NCI-H1048 (cell line): ENCODE data around the gene TOR2A.
"Not testable (repeated sequence)": the region's sequence is repeated elsewhere in the genome, so short reads cannot be mapped to it uniquely, and the experiment has no call there.

Experiments
- DNase-seq: peaks from one replicate; lab custom pipeline; 2025; lab: John Stamatoyannopoulos, UW

Gene TOR2A

DNA sequence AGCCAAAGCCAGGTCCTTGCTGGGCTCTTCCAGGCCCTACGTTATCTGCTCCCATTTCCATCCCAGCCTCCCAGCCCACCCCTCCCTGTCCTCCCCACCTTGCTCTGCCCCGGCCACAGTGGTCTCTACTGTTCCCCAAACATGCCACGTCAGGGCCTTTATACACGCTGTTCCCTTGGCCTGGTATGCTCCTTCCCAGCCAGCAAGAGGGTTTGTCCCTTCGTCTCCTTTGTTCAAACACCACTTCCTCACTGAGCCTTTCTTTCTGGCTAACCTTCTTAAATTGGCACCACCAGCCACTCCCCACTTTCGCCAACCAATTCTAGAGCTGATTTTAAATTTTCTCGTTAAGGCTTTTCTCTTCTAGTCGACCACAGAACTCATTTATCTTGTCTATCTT lies 33.6 kb upstream of the TOR2A start:
- DNase-seq = no peak

DNA sequence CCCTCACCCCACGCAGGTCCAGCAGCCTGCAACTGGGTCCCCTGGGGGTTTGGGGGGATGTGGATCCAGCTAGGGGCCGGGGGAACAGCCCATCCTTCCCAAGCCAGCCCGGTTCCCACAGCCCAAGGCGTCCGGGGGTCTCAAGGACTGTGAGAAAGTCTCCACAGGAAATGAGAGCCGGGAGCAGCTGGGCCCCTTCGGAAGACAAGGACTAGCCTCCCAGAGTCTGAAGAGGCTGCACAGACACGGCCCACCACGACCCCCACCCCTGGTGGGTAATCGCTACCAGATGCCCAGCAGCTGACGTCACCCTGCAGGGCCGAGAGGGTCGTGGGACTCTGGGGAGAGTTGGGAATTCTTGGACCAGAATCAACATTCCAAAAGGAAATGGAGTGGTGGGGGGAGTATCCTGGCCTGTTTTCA lies 32.8 kb upstream of the TOR2A start:
- DNase-seq = no peak

DNA sequence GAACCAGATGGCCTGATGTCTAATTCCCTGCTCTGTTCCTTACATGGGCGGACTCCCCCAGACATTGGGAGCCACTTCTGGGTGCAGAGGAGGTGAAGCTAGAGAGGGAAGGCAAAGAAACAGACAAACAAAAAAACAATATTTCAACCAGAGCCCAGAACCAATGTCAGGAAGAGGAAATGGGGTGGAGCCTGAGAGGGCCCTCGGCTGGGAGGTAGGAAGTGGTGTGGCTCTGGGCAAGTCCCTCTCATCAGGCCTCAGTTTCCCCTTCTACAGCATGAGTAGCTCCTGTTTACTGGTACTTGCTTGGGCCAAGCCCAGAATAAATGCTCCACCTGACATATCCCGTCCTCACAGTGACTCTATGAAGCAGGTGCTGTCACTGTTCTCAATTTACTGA lies 32.3 kb upstream of the TOR2A start:
- no peak for DNase-seq

DNA sequence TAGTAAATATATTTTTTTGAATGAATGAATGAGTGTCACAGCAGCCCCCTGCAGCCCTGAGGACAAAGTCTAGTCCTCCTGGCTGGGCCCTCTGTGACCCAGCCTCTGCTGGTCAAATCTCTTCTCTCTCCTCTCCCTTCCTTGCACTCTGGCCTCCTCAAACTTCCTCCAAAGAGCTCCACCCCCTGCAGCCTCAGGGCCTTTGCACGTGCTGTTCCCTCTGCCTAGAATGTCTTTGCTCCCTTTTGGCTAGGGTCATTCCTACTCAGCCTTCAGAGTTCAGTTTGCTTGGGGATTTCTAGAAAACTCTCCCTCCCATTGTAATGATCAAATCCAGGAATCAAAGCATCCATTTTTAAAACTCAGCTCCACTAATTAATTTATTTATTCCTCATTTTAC lies 30.3 kb upstream of the TOR2A start:
- DNase-seq = no peak

DNA sequence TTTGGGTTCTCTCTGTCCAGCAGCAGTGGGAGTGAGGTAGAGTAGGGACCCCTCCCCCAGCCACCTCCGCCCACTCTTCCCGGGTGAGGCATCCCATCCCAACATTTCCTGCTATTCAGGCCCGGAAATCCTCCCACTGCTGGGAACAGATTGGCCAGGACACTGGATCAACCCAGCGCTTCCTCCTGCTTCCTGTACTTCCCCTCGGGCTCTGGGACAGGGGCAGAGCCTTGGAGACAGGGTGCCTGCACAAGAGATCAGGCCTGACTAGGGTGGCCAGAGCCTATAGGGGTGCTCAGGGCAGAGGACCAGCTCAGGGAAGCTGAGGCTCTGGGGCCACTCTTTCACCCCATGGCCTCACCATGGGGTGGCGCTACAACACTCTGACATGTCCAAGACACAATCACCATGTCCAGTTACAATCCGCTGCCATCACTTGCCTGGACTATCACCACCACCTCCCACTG lies 28.9 kb upstream of the TOR2A start:
- DNase-seq = no peak

DNA sequence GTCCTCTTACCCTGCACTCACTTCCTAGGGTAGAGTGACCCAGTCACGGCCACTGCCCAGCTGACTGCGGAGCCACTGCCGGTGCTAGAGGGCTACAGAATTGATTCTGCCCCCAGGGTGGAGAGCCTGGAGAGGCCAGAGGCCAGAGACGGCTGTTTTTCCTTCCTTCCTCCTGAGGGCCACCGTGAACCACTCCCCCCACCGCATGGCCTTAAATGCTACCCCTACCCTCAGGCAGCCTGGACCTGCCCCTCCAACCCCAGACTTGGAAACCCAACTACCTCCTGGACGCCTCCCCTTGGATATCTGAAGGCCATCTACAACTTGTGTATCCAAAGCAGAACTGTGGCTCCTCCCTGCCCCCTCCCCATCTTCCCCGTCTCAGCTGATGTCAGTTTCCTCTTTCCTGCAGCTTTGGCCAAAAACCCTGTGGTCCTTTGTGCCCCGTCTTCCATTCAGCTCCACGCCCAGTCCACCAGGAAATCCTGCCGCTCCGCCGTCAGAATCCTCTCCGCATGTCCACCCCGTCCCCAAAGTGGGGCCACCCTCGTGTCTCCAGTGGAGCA lies 27.1 kb upstream of the TOR2A start:
- DNase-seq = no peak

DNA sequence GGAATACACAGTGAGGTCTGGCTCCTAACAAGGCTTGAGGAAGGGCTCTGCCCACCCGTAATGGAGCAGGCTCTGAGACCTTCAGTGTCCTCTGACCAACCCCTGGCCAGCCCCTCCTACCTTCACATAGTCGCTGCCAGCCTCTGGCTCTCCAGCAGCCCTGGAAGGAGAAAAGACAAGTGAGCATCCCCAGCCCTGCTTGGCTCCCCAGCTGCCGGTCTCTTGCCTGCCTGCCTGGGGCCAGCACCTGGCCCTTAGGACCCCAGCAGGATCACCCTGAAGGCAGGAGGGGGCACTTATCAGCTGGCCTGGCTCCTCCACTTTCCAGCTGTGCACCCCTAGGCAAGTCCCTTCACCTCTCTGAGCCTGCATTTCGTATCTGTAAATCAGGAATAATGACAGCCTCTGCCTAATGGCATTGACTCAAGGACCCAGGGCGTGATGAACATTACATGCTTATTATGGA lies 26.4 kb upstream of the TOR2A start:
- DNase-seq = no peak

DNA sequence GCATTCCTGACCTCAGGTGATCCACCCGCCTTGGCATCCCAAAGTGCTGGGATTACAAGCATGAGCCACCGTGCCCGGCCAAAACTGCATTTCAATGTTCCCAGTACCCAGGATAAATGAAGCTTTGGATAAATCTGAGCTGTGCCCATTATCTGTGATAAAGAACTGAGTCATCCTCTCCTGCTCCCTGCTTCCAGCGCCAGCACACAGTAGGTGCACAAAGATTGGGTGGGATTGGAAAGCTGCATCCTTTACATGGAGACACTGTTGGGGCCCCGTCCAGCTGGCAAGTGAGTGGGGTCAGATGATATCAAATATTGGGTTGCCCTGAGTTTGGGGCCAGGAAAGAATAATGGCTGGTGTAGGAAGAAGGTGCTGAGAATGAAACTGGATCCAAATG lies 26.0 kb upstream of the TOR2A start:
- no peak for DNase-seq

DNA sequence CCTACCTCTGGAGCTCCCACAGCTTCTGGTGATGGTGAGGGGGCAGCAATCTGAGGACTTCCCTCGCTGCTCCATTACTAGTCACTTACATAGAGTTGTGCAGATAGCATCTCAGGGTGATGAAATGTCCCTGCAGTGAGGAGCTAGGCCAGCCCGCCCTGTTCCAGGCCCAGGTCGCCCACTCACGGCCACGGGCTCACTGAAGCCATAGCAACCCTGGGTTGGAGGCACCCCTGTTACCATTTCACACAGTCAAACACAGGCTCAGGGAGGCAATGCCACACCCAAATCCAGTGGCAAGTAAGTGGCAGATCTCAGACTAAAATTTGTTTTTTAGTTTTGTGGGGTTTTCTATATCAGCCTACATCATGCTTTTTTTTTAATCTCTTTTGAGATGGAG lies 23.7 kb upstream of the TOR2A start:
- no peak for DNase-seq

DNA sequence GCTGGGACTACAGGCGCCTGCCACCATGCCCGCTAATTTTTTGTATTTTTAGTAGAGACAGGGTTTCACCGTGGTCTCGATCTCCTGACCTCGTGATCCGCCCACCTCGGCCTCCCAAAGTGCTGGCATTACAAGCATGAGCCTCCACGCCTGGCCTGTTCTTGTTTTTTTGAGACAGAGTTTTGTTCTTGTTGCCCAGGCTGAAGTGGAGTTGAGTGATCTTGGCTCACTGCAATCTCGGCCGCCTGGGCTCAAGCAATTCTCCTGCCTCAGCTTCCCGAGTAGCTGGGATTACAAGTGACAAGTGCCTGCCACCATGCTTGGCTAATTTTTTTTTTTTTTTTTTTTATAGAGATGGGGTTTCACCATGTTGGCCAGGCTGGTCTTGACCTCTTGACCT lies 21.7 kb upstream of the TOR2A start:
- not testable (repeated sequence) for DNase-seq

DNA sequence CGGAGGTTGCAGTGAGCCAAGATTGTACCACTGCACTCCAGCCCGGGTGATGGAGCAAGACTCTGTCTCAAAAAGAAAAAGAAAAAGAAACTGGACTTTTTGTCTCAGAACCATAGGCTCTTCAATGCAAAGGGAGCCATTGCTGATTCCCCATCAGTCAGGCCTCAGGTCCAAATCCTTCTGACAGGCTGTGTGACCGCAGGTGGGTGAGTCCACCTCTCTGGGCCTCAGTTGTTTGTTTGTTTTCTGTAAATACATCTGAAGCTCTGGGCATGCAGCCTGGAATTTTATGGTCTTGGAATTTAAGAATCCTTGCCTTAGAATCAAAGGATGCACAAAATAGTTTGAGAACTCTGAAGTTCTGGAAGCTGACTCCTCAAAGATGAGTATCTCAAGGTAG lies 21.1 kb upstream of the TOR2A start:
- DNase-seq = no peak

DNA sequence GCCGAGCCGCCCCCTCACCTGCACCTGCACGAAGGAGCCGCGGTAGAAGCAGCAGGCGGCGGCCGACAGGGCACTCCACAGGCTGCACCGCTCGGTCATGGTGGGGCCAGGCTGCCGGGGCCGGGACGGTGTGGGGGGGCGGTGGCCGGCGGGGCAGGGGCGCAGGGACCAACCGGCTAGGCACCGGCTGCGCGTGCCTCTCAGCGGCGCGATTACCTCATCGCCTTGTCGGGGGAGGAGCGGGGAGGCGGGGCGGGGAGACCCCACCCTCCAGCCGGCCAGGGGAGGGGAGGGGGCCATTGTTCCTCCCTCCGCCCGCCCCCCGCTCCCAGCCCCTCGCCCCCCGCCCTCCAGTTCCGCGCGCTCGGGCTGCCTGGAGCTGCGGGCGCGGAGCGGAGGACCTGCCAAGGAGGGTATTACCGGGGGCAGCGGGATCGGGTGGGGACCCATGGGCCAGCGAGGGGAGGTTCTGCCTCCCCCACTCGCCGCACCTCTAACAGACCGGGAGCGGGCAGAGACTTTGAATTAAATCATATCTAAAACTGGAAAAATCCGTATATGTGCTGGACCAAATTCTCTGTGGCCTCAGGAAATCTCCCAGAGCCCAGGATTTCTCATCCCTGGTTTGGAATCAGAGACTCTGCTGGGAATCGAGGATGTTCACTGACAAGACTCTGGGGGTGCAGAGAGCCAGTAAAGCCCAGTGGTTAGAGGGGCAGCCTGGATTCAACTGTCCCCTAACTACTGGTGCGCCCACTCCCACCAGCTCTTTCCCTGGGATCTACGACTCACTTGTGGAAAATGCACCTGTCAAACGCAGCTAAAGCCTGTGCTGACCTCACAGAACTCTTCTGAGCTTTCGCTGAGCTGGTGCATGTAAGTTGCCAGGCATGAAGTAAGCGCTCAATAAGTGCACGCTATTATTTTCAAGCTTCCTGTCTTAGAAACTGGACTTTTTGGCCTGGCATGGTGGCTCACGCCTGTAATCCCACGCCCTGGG lies 20.3 kb upstream of the TOR2A start:
- no peak for DNase-seq

DNA sequence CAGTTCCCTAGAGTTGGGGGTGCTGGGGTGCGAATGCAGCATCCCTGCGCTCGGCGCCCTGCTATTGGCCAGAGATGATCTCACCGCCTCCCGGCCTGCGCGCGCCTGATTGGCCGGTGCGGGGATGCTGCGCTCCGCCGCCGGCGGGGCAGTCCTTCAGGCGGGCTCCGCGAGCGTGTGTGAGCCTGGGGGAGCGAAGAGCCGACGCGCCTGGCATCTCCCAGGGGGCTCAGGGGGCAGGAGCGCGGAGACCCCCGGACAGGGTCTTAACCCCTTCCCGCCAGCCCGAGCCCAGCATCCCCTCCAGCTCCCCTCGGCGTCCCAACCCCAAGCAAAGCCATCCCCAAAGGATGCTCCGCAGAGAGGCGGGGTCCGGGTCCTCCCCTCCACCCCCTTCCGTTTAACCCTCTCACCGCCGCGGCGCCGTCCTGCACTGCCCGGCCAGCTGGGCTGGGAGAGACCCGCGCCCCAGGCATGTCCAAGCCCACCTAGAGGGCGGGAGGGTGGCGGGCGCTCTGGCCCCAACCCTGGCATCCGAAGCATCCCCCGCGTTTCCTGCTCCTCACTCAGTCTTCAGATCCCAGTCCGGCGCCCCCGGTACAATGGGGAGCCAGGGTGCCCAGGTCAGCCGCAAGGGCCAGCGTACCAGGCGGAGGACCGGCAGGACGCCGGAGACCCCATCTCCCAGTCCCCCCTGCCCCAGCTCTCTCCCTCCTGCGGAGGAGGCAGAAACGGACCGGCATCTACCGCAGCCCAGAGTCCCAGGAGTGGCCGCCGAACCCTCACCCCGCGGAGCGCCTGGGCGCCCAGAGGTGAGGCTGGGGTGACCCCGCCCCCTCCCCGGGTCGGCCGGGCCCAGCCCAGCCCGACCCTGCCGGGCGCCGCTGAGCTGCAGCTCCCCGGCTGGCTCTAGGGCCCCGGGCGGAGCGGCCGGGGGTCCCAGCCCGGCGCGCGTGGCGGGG lies 19.3 kb upstream of the TOR2A start:
- DNase-seq = no peak

DNA sequence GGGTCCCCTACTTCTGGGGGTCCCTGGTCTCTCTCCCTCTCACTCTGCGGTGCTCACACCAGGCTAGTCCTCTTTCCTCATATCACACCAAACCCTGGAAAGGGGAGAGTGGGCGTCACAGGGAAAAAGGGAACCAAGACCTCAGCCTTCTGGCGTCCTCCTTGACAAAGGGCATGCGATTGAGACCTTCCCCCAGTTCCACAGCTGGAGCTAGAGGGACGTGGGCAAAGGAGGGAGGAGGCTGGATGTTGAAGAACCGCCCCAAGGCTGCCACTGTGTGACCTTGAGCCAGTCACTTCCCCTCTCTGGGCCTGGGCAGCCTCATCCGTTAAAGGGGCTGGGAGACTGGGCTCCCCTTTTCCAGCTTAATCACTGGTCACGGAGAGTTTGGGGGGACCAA lies 18.5 kb upstream of the TOR2A start:
- no peak for DNase-seq

DNA sequence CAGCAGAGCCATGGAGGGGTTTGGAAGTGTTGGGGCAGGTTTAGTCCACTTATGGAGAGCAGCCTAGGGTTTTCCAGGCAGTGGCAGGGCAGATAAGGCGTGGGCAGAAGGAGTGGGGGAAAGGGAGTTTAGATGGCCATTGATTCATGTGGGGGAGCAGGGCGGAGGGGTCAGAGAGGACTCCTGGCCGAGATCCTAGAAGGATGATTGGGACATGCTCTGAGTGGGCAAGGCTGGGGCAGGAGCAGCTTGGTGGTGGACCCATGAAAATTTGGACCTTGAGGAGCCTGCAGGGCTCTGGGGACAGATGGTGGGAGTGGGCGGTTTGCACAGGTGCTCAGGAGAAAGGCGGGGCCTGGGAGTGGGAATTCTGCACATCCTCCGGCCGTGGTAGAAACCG lies 18.1 kb upstream of the TOR2A start:
- no peak for DNase-seq

DNA sequence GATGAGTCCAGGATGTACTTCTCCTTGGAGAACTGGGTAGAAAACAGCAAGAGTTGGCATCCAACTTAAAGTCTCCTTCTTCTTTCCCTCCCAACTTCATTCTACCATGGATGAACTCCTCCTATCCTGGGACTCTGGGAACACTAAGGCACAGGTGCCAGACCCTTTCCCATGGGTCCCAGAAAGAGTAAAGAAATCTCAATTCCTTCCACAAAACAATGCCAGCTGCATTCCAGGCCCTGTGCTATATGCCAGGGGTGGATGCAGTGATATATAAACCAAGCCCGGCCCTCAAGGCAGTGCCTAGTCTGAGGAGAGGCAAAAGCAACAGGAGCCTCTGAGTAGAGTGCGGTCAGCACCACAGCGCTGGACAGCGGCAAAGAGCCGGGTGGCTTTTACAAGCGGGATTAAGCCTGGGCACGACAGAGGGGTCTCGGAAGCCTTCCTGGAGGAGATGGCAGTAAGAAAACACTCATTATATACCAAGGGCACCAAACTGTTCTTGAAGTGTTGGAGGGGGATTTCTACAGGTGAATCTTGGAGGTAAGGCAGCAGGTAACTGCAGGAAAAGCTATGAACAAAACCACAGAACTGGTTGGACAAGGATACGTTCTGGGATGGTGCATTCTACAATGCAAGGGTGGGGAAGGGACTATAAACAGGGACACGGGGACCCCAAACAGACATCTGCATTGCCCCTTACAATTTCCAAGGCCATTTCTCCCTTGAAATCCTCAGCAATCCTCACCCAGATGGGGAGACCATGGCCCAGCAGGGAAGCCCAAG lies 16.4 kb upstream of the TOR2A start:
- DNase-seq = no peak

DNA sequence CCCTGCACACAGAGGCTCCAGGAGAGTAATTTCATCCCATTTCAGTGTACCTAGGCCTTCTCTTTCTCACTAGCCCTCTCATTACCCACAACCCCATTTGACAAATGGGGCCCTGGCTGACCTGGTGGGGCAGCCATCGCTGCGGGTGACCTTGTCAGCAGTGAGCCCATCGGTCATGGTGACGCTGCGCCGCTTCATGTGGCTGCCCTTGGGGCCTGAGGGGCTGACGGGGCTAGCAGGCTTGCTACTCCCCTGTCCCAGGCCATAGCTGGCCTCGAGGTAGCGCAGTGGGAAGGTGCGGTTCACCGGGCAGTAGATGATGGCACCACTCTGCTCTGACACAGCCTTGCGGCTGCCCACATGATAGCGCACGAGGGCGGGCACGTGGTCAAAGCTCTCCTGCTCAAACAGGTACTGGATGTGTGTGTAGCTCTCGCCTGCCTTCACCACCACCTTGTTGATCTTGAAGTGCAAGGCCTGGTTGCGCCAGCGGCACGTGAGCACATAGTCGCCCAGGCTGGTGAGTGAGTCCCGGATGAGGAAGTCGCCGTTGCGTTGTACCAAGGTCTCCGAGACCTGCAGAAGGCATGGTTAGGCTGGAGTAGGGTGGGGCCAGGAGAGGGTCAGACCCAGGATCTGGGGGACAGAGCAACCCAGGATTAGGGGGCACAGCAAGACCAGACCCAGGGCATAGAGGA lies 14.1 kb upstream of the TOR2A start:
- DNase-seq = no peak

DNA sequence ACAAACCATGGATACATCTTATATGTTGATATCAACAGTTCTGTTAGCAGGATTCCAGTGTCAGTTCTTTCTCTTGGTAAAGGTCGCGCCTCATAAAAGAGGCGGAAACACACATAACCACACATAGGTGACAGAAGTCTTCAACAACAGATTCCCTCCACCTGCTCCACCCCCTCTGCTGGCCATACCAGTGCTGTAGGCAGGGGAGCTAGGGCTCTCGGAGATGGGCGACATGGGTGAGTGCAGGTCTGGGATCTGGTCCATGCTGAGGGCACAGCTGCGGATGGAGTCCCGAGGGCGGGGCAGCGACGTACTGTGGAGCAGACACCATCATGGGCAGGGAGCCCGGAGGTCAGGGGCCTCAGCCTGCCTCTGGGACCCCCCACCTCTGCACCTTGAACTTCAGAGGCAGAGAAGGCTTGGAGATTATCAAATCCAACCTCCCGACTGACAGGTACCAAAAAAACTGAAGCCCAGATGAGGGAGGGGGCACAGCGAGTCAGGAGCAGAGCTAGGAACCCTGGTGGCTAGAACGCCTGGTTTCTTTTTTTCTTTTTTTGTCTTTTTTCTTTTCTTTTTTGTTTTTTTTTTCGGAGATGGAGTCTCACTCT lies 12.0 kb upstream of the TOR2A start:
- DNase-seq = no peak

DNA sequence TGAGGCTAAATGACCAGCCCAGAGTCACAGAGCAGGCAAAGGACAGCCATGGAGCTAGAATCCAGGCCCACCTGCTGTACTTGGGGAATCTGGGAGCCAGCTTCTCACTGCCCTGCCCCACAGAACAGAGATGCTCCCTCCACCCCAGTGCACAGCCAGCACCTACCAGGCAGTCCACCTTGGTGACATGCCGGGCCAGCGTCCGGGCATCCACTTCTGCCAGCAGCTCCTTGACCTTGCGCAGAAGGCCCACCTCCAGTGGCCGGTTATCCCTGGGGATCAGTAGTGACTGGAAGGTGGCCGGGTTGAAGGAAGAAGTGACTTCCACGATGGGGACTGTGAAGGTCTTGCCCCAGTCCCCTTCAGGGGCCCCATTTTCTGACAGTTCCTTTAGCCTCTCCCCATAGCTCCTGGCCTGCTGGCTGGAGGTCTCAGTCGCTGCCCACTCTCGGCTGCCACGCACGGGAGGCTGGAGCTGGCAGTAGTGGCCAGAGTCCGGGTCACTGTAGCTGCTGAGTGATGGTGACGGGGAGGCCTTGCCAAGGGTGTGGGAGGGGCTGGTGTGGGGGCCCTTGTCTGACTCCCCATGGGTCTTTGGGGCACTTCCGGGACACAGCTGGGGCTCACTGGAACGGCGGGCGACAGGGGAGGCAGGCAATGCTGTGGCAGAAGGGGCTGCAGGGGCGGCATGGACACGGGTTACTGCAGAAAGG lies 9.5 kb upstream of the TOR2A start:
- DNase-seq = no peak
